H9 (cell line): ENCODE measurements around the gene CEP44. TPM values are rescaled to one million over a fixed set of nuclear protein-coding genes. Genes with fewer than 3 reads are reported as not detected.

ENCODE experiments used
- DNase-seq: peaks from one replicate; pipeline ENCODE4 v3.0.0-alpha.2; 2017
- H2AFZ ChIP-seq: one replicate; pipeline ENCODE4 v1.6.1; 2013; ENCODE audit warnings: mild to moderate bottlenecking, low read length, control low read depth, moderate library complexity
- H2AK5ac ChIP-seq: 2 replicates; pipeline ENCODE4 v1.6.1; 2013; ENCODE audit warnings: low read length, control low read depth, mixed read lengths; ENCODE audit not compliant: insufficient read length
- H2BK120ac ChIP-seq: one replicate; pipeline ENCODE4 v1.6.1; 2013; ENCODE audit warnings: low read depth, mild to moderate bottlenecking, low read length, control low read depth, inconsistent platforms; ENCODE audit not compliant: poor library complexity, severe bottlenecking
- H2BK12ac ChIP-seq: 2 replicates; pipeline ENCODE4 v1.6.1; 2013; ENCODE audit warnings: low read length, control low read depth, mixed read lengths, low read depth; ENCODE audit not compliant: insufficient read length
- H2BK15ac ChIP-seq: 2 replicates; pipeline ENCODE4 v1.6.1; 2013; ENCODE audit warnings: low read depth, low read length, control low read depth
- H2BK20ac ChIP-seq: one replicate; pipeline ENCODE4 v1.6.1; 2013; ENCODE audit warnings: low read depth, mild to moderate bottlenecking, low read length, control low read depth, inconsistent platforms; ENCODE audit not compliant: poor library complexity, severe bottlenecking
- H2BK5ac ChIP-seq: 2 replicates; pipeline ENCODE4 v1.6.1; 2013; ENCODE audit warnings: low read length, control low read depth, mixed read lengths; ENCODE audit not compliant: insufficient read length
- H3K14ac ChIP-seq: 2 replicates; pipeline ENCODE4 v1.6.1; 2013; ENCODE audit warnings: low read length, control low read depth; ENCODE audit not compliant: insufficient read depth
- H3K18ac ChIP-seq: 2 replicates; pipeline ENCODE4 v1.6.1; 2013; ENCODE audit warnings: low read depth, mild to moderate bottlenecking, mixed read lengths, low read length, control low read depth; ENCODE audit not compliant: insufficient read length
- H3K23ac ChIP-seq: 2 replicates; pipeline ENCODE4 v1.6.1; 2013; ENCODE audit warnings: low read length, control low read depth, mixed read lengths, low read depth; ENCODE audit not compliant: insufficient read length
- H3K23me2 ChIP-seq: 2 replicates; pipeline ENCODE4 v1.6.1; 2013; ENCODE audit warnings: low read depth, mild to moderate bottlenecking, mixed read lengths, low read length, control low read depth; ENCODE audit not compliant: insufficient read length, poor library complexity, severe bottlenecking
- H3K27ac ChIP-seq: 2 replicates; pipeline ENCODE4 v1.5.1; 2013; ENCODE audit warnings: low read length, control low read depth, mixed read lengths, low read depth; ENCODE audit not compliant: insufficient read length
- H3K27me3 ChIP-seq: 2 replicates; pipeline ENCODE4 v1.6.1; 2013; ENCODE audit warnings: low read length, control low read depth, inconsistent platforms; ENCODE audit not compliant: insufficient read depth
- H3K4ac ChIP-seq: 2 replicates; pipeline ENCODE4 v1.6.1; 2013; ENCODE audit warnings: low read depth, mild to moderate bottlenecking, control low read depth, inconsistent platforms, low read length, moderate library complexity
- H3K4me1 ChIP-seq: 2 replicates; pipeline ENCODE4 v1.6.1; 2013; ENCODE audit warnings: low read length, control low read depth, inconsistent platforms; ENCODE audit not compliant: insufficient read depth
- H3K4me2 ChIP-seq: 2 replicates; pipeline ENCODE4 v1.6.1; 2013; ENCODE audit warnings: low read length, control low read depth, mixed read lengths; ENCODE audit not compliant: insufficient read length, insufficient read depth
- H3K56ac ChIP-seq: 2 replicates; pipeline ENCODE4 v1.6.1; 2013; ENCODE audit warnings: low read depth, mild to moderate bottlenecking, mixed read lengths, low read length, control low read depth; ENCODE audit not compliant: insufficient read length
- H3K79me1 ChIP-seq: 2 replicates; pipeline ENCODE4 v1.6.1; 2013; ENCODE audit warnings: low read depth, mild to moderate bottlenecking, moderate library complexity, low read length, control low read depth, inconsistent platforms; ENCODE audit not compliant: insufficient read depth, poor library complexity, severe bottlenecking
- H3K79me2 ChIP-seq: 2 replicates; pipeline ENCODE4 v1.6.1; 2013; ENCODE audit warnings: low read length, control low read depth, inconsistent platforms; ENCODE audit not compliant: insufficient read depth
- H3K9ac ChIP-seq: 2 replicates; pipeline ENCODE4 v1.6.1; 2013; ENCODE audit warnings: low read length, control low read depth, mixed read lengths; ENCODE audit not compliant: insufficient read length; ENCODE audit errors: extremely low read depth
- H3K9me3 ChIP-seq: one replicate; pipeline ENCODE4 v1.6.1; 2013; ENCODE audit warnings: low read depth, low read length, inconsistent platforms; ENCODE audit not compliant: control insufficient read depth
- H3T11ph ChIP-seq: one replicate; pipeline ENCODE4 v1.6.1; 2013; ENCODE audit warnings: mild to moderate bottlenecking, low read length, control low read depth, inconsistent platforms
- H4K20me1 ChIP-seq: one replicate; pipeline ENCODE4 v1.6.1; 2013; ENCODE audit not compliant: control insufficient read depth, insufficient read length, insufficient read depth
- H4K5ac ChIP-seq: 2 replicates; pipeline ENCODE4 v1.6.1; 2013; ENCODE audit warnings: low read depth, mild to moderate bottlenecking, mixed read lengths, low read length, control low read depth; ENCODE audit not compliant: insufficient read length
- H4K8ac ChIP-seq: replicated peaks from 2 replicates; pipeline ENCODE4 v1.6.1; 2013; ENCODE audit warnings: low read length, control low read depth, mixed read lengths, low read depth; ENCODE audit not compliant: insufficient read length
- H4K91ac ChIP-seq: 2 replicates; pipeline ENCODE4 v1.6.1; 2013; ENCODE audit warnings: low read depth, mild to moderate bottlenecking, moderate library complexity, mixed read lengths, low read length, control low read depth; ENCODE audit not compliant: insufficient read length
- H3K27ac Mint-ChIP-seq, 3 experiments: 2 replicates in 2 of 3; 3 replicates in 1 of 3; pipeline ENCODE4 v1.8.0; 2020 to 2021; ENCODE audit warnings: mixed read lengths in 3 of 3, mild to moderate bottlenecking in 1 of 3, moderate library complexity in 1 of 3
- H3K27me3 Mint-ChIP-seq: 2 replicates; pipeline ENCODE4 v1.8.0; 2021; ENCODE audit warnings: low read depth, mild to moderate bottlenecking, moderate library complexity, mixed read lengths
- H3K36me3 Mint-ChIP-seq, 3 experiments: 2 replicates in 2 of 3; 3 replicates in 1 of 3; pipeline ENCODE4 v1.8.0; 2020 to 2021; ENCODE audit warnings: low read depth in 3 of 3, mixed read lengths in 3 of 3; ENCODE audit not compliant: insufficient read depth in 1 of 3
- H3K4me1 Mint-ChIP-seq, 2 experiments: 2 replicates each; pipeline ENCODE4 v1.8.0; 2020; ENCODE audit warnings: mixed read lengths in 2 of 2
- H3K4me3 Mint-ChIP-seq, 2 experiments: 2 replicates in 1 of 2; 3 replicates in 1 of 2; pipeline ENCODE4 v1.8.0; 2020 to 2021; ENCODE audit warnings: mild to moderate bottlenecking in 2 of 2, mixed read lengths in 2 of 2, moderate library complexity in 1 of 2
- H3K9me3 Mint-ChIP-seq, 2 experiments: 2 replicates in 1 of 2; 3 replicates in 1 of 2; pipeline ENCODE4 v1.8.0; 2020; ENCODE audit warnings: mild to moderate bottlenecking in 2 of 2, mixed read lengths in 2 of 2, moderate library complexity in 1 of 2
- WGBS: extraction: QIAGEN DNeasy Blood & Tissue Kit; methylation state at CpG from one replicate; pipeline ENCODE4 v1.1.7; 2013; ENCODE audit warnings: missing lambda C conversion rate, low lambda C conversion rate, mixed read lengths; ENCODE audit not compliant: insufficient read length; ENCODE audit errors: extremely low coverage; 5-methylcytosine and 5-hydroxymethylcytosine counted together
- total RNA-seq: library from RNA; stranded (reverse); gene quantifications from 2 replicates; pipeline ENCODE4 v1.2.1, GENCODE V29; 2021
- TF ChIP-seq, protein P1 (sequence below): fragments of 200-600 bp; sonication (generic); conservative IDR thresholded peaks from 3 replicates; pipeline ENCODE4 v1.8.0; 2021; ENCODE audit warnings: antibody characterized with exemption, mild to moderate bottlenecking

The CEP44 gene
- total RNA-seq, 1 experiment from 2014 or later: 16.5 TPM

DNA sequence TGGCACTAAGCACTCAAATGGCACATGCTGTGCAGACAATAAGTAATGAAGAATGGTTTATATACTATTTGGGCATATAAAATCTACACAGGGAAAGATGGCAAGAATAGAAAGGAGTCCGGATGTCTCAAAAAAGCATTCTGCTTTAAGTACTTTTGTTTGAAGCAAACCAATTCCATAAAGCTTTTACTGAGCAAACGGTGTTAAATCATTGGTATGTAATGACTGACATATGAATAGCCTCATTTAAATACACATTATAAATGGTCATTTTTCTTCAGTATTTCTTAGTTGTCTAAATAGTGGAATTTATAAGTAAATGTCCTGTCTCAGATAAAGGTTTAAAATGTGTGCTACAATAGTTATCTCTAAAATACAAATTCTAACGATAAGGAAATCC, 6.3 kb upstream of the CEP44 start:
- H2BK5ac ChIP-seq: no peak overlapping the region

More for the DNA sequence above, 6.3 kb upstream of the CEP44 start:
- Histone ChIP-seq H3T11ph (no peak overlapping the region), H2BK20ac (no peak overlapping the region), H3K56ac (no peak overlapping the region), H3K79me2 (no peaks in the 10 kb centered on the region), H4K91ac (no peak overlapping the region), H3K4me1 (no peaks in the 10 kb centered on the region), H3K9ac (no peak overlapping the region), H3K18ac (no peak overlapping the region), H2BK120ac (no peak overlapping the region), H2AK5ac (no peak overlapping the region), H3K27ac (no peak overlapping the region), H2BK12ac (no peak overlapping the region), H3K4ac (no peak overlapping the region), H3K4me2 (no peak overlapping the region), H3K79me1 (no peaks in the 10 kb centered on the region), H3K9me3 (no peaks in the 10 kb centered on the region), H2BK15ac (no peak overlapping the region), H3K27me3 (no peaks in the 10 kb centered on the region), H3K23ac (no peak overlapping the region), H3K23me2 (no peaks in the 10 kb centered on the region), H2AFZ (no peak overlapping the region), H4K5ac (no peak overlapping the region), H4K20me1 (no peaks in the 10 kb centered on the region), H4K8ac (no peak overlapping the region), H3K14ac (no peak overlapping the region)
- Mint-ChIP-seq H3K4me3 (no peak overlapping the region), H3K4me1 (peaks cover 1 to 4% of the 10 kb centered on the region in 2 experiments), H3K27ac (no peak overlapping the region), H3K9me3 (no peaks in the 10 kb centered on the region), H3K36me3 (no peaks in the 10 kb centered on the region), H3K27me3 (no peaks in the 10 kb centered on the region)
- no peak for DNase-seq
- no CpG with 5 or more reads among the region's 3 CpGs for WGBS
- TF ChIP-seq, protein P1, sequence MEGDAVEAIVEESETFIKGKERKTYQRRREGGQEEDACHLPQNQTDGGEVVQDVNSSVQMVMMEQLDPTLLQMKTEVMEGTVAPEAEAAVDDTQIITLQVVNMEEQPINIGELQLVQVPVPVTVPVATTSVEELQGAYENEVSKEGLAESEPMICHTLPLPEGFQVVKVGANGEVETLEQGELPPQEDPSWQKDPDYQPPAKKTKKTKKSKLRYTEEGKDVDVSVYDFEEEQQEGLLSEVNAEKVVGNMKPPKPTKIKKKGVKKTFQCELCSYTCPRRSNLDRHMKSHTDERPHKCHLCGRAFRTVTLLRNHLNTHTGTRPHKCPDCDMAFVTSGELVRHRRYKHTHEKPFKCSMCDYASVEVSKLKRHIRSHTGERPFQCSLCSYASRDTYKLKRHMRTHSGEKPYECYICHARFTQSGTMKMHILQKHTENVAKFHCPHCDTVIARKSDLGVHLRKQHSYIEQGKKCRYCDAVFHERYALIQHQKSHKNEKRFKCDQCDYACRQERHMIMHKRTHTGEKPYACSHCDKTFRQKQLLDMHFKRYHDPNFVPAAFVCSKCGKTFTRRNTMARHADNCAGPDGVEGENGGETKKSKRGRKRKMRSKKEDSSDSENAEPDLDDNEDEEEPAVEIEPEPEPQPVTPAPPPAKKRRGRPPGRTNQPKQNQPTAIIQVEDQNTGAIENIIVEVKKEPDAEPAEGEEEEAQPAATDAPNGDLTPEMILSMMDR: no peak
